ENCODE measurements around the gene NFILZ. TPM values are rescaled to one million over a fixed set of nuclear protein-coding genes. Genes with fewer than 3 reads are reported as not detected.

NFILZ gene
- total RNA-seq, 1 donor from 2014 or later: not detected

GRCh38 chr19:8659905-8660304 is 29.5 kb downstream of the NFILZ start:
- Mint-ChIP-seq H3K4me3 (no peak overlapping the region), H3K4me1 (peaks cover 24% of the 10 kb centered on the region), H3K9me3 (no peaks in the 10 kb centered on the region), H3K27me3 (peaks cover 2% of the 10 kb centered on the region), H3K36me3 (ENCODE audit: low read depth) (no peaks in the 10 kb centered on the region), H3K27ac (no peak overlapping the region)
- ChIA-PET CTCF (no interaction called here), POLR2A (no interaction called here)
- intact Hi-C loops (cut with micrococcal nuclease): no loop called here
- DNase-seq (no peak), ATAC-seq (ENCODE audit: low read depth) (no peak)
- TF ChIP-seq, protein P1, sequence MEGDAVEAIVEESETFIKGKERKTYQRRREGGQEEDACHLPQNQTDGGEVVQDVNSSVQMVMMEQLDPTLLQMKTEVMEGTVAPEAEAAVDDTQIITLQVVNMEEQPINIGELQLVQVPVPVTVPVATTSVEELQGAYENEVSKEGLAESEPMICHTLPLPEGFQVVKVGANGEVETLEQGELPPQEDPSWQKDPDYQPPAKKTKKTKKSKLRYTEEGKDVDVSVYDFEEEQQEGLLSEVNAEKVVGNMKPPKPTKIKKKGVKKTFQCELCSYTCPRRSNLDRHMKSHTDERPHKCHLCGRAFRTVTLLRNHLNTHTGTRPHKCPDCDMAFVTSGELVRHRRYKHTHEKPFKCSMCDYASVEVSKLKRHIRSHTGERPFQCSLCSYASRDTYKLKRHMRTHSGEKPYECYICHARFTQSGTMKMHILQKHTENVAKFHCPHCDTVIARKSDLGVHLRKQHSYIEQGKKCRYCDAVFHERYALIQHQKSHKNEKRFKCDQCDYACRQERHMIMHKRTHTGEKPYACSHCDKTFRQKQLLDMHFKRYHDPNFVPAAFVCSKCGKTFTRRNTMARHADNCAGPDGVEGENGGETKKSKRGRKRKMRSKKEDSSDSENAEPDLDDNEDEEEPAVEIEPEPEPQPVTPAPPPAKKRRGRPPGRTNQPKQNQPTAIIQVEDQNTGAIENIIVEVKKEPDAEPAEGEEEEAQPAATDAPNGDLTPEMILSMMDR (IDR thresholded peaks at IDR 0.05): no peak

DNA sequence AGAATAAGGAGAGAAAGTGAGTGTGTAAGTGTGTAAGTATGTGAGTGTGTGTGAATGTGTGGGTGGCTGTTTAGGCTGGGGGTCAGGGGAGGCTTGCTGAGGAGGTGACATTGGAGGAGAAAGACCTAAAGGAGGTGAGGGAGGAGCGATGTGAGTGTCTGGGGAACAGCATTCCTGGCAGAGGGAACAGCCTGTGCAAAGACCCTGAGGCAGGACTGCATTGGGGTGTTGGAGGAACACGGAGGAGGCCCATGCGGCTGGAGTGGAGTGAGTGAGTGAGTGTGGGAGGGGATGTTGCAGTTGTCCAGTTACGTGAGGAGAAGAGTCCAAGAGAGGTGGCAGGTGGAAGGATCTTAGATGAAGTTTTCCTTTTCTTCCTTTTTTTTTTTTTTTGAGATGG is 31.8 kb downstream of the NFILZ start:
- CTCF ChIA-PET: interaction anchor here (0.9 kb wide), 1 partner anchor 11 kb away, joined by 3 read pairs; no protein-coding TSS in a partner anchor
- intact Hi-C loops (cut with micrococcal nuclease): no loop called here

GRCh38 chr19:8663920-8664670 is 33.7 kb downstream of the NFILZ start:
- Mint-ChIP-seq H3K27me3 (no peaks in the 10 kb centered on the region), H3K4me1 (peaks cover 21% of the 10 kb centered on the region), H3K27ac (peak overlapping the region; percentile 61), H3K9me3 (no peaks in the 10 kb centered on the region), H3K4me3 (peak overlapping the region; percentile 41), H3K36me3 (ENCODE audit: low read depth) (no peaks in the 10 kb centered on the region)
- POLR2A ChIA-PET: interaction anchor here (0.6 to 0.9 kb wide), 2 partner anchors 169 to 1275 kb away, joined by 4 to 5 read pairs; no protein-coding TSS in a partner anchor
- intact Hi-C loops (cut with micrococcal nuclease): no loop called here
- DNase-seq (no peak), ATAC-seq (ENCODE audit: low read depth) (peak; percentile 67)
- CTCF ChIA-PET: no interaction called here
- TF ChIP-seq, protein P1 (IDR thresholded peaks at IDR 0.05): no peak

More for the DNA sequence above, 31.8 kb downstream of the NFILZ start:
- Mint-ChIP-seq H3K9me3 (no peaks in the 10 kb centered on the region), H3K27ac (peak overlapping the region; percentile 32), H3K36me3 (ENCODE audit: low read depth) (no peaks in the 10 kb centered on the region), H3K27me3 (no peaks in the 10 kb centered on the region), H3K4me3 (no peak overlapping the region), H3K4me1 (peaks cover 21% of the 10 kb centered on the region)
- ATAC-seq (ENCODE audit: low read depth) (no peak), DNase-seq (no peak)
- TF ChIP-seq, protein P1 (IDR thresholded peaks at IDR 0.05): no peak
- POLR2A ChIA-PET: no interaction called here

DNA sequence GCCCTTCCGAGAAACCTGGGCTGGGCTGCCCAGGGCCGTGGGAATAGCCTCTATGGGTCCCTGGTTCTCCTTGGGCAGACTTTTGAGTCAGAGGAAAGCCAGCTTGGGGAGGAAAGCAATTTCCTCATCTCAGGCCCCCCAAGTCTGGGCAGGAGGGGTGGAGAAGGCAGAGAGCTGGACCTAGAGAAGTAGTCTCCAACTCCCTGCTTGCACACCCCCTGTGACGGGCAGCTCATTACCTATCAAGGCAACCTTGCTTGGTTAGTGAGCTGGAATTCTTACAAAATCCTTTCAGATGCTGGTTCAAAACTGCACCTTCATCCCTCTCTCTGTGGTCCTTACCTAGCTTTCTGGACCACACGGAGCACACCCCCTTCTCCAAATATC is 34.2 kb downstream of the NFILZ start:
- no peaks in the 10 kb centered on the region for H3K9me3 Mint-ChIP-seq
- POLR2A ChIA-PET: no interaction called here
- no peaks in the 10 kb centered on the region for H3K36me3 Mint-ChIP-seq (ENCODE audit: low read depth)
- no peak overlapping the region for H3K4me3 Mint-ChIP-seq
- H3K27me3 Mint-ChIP-seq: no peaks in the 10 kb centered on the region
- CTCF ChIA-PET: no interaction called here
- DNase-seq (no peak), ATAC-seq (ENCODE audit: low read depth) (no peak)
- no peak overlapping the region for H3K27ac Mint-ChIP-seq
- peaks cover 21% of the 10 kb centered on the region for H3K4me1 Mint-ChIP-seq
- TF ChIP-seq, protein P1 (IDR thresholded peaks at IDR 0.05): no peak
- intact Hi-C loops (cut with micrococcal nuclease): no loop called here

DNA sequence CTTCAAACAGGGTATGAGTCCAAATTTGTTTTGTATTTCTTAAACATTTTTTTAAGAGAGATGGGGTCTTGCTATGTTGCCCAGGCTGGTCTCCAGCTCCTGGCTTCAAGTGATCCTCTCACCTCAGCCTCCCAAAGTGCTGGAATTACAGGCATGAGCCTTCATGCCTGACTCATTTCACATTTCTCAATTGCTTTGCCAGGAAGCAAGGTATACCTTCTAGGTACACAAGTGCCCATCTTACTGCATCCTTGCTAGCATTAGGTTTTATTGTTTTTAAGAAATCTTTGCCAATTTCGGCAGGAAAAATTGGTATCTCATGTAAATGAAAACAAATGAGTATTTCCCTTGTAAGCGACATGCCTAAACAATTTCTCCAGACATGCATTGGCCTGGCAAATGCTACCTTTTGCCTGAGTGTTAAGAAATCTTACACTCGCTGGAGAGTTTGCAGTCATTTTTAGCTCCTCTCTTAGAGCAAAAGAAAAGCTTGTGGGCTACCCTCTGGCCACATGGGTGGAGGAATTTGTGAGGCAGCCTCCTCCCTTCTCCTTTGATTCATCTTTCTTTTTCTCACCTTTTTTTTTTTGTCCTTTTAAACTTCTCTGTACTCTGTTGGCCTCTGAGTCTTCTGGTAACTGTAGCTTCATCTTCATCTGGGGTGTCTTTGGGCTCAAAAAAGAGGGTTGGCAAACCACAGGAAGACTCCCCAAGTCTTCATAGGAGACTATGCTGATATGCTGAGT is 35.2 kb downstream of the NFILZ start:
- CTCF ChIA-PET: interaction anchor here (1.1 kb wide), 1 partner anchor 15 kb away, joined by 3 read pairs; no protein-coding TSS in a partner anchor
- H3K4me3 Mint-ChIP-seq: no peak overlapping the region

More for the DNA sequence above, 35.2 kb downstream of the NFILZ start:
- Mint-ChIP-seq H3K27me3 (no peaks in the 10 kb centered on the region), H3K9me3 (no peaks in the 10 kb centered on the region), H3K36me3 (ENCODE audit: low read depth) (no peaks in the 10 kb centered on the region), H3K4me1 (peaks cover 28% of the 10 kb centered on the region), H3K27ac (no peak overlapping the region)
- ATAC-seq (ENCODE audit: low read depth): no peak
- intact Hi-C loops (cut with micrococcal nuclease): no loop called here
- TF ChIP-seq, protein P1 (IDR thresholded peaks at IDR 0.05): no peak
- DNase-seq: no peak
- POLR2A ChIA-PET: interaction anchor here (0.7 kb wide), 1 partner anchor 415 kb away, joined by 3 read pairs; no protein-coding TSS in a partner anchor
